ENCODE measurements around the gene CCDC124.
"Not testable (repeated sequence)": the region's sequence is repeated elsewhere in the genome, so short reads cannot be mapped to it uniquely, and the experiment has no call there.

Gene CCDC124, protein sequence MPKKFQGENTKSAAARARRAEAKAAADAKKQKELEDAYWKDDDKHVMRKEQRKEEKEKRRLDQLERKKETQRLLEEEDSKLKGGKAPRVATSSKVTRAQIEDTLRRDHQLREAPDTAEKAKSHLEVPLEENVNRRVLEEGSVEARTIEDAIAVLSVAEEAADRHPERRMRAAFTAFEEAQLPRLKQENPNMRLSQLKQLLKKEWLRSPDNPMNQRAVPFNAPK

DNA sequence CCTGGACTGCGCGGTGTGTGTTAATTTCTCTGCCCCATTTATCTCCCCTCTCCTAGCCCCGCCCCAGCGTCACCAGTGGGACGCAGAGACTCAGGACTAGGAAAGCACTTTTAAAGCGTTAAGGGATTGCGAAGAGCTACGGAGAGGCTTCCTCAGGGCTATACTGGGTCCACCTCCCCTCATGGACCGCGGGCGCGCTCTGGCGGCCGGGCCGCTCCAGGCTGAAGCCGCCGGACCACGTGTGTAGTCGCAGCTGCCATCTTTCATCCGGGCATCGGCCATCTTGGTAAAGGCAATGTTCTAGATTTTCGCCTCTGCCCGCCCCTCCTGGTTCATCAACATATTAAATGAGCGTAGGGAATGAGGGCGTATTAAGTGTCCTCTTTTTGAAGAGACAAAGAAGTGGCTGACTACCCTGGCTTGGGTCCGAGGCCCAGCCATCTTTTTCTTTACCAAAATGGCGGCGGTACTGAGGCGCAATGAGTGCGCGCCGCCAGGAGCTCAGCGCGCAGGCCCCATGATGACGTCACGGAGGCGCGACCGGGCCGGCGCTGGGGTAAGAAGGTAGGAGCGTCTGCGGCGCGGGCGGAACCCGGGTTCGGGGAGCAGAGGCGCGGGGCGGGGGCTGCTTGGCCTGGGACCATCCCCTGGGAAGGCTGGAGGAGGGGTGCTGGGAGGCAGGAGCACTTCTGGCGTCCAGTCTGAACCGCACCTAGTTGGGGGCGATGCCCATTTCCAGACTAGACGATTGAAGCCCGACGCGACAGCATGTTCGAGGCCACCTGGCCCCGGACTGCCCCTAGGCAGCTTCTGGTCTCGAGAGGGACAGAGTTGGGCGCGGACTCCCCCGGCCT lies at the start of gene CCDC124:
Gene CCDC124, plus strand, starts transcription at position 531 of the 854 bp plus-strand sequence. CDS start 3,406 bp downstream, outside the sequence.
- peak; percentile 81 to 84 for DNase-seq (ENCODE audit: extremely low read depth in 1 of 2, low read depth in 1 of 2)

DNA sequence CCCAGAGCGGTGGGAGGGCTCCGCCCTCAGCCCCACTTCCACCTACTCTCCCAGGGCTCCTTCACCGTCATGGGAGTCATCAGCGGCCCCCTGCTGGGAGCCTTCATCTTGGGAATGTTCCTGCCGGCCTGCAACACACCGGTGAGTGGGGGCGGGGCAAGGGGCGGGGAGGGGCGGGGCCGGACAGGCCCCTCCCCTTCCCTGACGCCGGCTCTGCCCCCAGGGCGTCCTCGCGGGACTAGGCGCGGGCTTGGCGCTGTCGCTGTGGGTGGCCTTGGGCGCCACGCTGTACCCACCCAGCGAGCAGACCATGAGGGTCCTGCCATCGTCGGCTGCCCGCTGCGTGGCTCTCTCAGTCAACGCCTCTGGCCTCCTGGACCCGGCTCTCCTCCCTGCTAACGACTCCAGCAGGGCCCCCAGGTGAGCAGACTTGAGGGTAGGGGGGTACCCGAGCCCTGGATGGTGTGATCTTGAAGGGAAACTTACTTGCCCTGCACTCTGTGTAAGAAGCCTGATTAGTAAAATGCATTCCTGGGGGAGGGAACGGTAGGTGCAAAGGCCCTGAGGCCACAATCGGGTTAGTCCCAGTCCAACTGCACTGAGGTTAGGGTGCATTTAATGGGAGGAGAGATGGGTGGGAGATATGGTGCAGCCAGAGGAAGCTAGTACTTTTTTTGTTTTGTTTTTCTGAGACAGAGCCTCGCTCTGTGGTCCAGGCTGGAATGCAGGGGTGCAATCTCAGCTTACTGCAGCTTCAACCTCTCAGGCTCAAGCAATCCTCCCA lies 49.0 kb upstream of the CCDC124 start:
- DNase-seq (ENCODE audit: extremely low read depth in 1 of 2, low read depth in 1 of 2), result no peak

DNA sequence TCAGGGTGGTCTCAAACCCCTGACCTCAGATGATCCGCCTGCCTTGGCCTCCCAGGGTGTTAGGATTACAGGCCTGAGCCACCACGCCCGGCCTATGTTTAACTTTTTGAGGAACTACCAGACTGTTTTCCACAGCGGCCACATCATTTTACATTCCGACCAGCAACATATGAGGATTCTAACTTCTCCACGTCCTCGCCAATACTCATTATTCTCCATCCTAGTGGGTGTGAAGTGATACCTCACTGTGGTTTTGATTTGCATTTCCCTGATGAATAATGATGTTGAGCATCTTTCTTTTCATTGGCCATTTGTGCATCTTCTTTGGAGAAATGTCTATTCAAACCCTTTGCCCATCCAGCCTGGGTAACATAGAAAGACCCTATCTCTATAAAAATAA lies 46.3 kb upstream of the CCDC124 start:
- DNase-seq (ENCODE audit: extremely low read depth in 1 of 2, low read depth in 1 of 2), result no peak

DNA sequence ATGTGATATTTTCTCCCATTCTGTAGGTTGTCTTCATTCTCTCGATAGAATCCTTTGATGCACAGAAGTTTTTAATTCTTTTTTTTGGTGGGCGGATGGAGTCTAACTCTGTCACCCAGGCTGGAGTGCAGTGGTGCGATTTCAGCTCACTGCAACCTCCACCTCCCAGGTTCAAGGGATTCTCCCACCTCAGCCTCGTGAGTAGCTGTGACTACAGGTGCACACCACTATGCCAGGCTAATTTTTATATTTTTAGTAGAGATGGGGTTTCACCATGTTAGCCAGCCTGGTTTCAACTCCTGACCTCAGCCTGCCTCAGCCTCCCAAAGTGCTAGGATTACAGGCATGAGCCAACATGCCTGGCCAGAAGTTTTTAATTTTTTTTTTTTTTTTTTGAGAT lies 45.6 kb upstream of the CCDC124 start:
- not testable (repeated sequence) for DNase-seq (ENCODE audit: extremely low read depth in 1 of 2, low read depth in 1 of 2)

DNA sequence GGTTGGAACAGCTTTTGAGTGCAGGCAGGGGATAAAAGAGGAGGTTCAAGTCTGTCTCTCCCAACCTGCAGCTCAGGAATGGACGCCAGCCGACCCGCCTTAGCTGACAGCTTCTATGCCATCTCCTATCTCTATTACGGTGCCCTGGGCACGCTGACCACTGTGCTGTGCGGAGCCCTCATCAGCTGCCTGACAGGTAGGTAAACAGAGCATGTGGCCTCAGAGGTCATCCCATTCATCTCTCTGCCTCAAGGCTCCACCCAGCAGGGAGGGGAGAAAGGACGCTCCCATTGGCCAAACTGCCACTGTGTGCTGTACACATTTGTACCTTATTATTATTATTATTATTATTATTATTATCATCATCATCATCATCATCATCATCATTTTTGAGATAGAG lies 44.6 kb upstream of the CCDC124 start:
- no peak for DNase-seq (ENCODE audit: extremely low read depth in 1 of 2, low read depth in 1 of 2)

DNA sequence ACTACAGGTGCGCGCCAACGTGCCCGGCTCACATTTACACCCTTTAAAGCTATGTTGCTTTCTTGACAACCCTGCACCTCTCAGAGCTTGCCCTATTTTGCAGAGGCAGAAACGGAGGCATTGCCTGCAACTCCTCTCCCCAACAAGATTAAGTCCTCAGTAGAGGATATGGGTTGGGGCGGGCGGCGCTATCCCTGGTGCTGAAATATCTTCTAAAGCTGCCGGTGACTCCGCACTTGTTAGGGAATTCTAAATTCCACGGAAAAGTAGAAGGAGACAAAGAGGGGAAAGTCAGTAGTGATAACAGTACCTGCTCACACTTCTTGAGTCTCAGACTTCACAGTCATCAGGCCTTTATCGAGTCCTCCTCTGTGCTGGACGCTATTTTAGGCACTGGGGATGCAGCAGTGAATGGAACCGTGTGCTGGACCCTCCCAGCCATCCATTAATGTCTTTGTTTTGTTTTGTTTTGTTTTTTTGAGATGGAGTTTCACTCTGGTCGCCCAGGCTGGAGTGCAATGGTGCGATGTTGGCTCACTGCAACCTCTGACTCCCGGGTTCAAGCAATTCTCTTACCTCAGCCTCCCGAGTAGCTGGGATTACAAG lies 43.1 kb upstream of the CCDC124 start:
- no peak for DNase-seq (ENCODE audit: extremely low read depth in 1 of 2, low read depth in 1 of 2)

DNA sequence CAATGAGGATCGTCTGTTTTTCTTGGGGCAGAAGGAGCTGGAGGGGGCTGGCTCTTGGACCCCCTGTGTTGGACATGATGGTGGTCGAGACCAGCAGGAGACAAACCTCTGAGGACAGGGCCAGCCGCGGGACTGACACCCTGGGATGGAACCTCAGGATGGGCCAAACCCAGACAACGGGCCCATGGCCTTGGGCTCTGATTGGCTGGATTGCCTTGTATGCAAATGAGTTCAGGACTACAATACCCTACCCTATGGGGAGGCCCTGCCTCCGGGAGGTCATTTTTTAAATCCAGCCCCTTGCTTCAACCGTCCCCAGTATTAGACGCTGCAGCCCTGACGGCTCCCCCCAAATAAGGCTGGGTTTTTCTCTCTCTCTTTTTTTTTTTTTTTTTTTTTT lies 39.0 kb upstream of the CCDC124 start:
- no peak for DNase-seq (ENCODE audit: extremely low read depth in 1 of 2, low read depth in 1 of 2)

DNA sequence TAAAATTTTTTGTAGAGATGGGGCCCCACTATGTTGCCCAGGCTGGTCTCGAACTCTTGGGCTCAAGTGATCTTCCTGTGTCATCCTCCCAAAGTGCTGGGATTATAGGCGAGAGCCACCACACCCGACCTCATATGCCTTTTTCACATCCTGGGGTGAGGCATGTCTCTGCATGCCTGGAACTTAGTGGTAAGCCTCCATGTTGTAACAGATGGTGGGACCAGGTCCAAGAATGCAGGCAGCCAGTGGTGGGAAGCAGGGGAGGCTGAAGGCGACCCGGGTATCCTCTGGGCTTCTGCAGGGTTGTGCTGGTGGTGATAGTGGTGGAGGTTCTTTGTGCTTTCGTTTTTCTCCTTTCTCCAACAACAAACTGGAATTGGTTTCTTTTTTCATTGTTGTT lies 30.1 kb upstream of the CCDC124 start:
- no peak for DNase-seq (ENCODE audit: extremely low read depth in 1 of 2, low read depth in 1 of 2)

DNA sequence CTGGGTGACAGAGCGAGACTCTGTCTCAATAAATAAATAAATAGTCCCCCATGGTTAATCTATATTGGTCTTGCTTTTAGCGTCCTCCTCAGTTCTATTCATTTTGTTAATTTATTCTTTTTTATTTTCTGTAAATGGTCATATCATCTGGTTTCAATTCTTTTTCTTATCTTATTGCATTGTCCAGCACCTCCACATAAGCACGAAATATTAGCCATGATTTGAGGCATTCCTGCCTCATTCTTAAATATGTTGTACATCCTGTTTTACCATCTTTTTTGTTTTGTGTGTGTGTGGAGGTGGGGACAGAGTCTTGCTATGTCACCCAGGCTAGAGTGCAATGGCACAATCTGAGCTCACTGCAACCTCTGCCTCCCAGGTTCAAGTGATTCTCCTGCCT lies 24.6 kb upstream of the CCDC124 start:
- DNase-seq (ENCODE audit: extremely low read depth in 1 of 2, low read depth in 1 of 2), result no peak

DNA sequence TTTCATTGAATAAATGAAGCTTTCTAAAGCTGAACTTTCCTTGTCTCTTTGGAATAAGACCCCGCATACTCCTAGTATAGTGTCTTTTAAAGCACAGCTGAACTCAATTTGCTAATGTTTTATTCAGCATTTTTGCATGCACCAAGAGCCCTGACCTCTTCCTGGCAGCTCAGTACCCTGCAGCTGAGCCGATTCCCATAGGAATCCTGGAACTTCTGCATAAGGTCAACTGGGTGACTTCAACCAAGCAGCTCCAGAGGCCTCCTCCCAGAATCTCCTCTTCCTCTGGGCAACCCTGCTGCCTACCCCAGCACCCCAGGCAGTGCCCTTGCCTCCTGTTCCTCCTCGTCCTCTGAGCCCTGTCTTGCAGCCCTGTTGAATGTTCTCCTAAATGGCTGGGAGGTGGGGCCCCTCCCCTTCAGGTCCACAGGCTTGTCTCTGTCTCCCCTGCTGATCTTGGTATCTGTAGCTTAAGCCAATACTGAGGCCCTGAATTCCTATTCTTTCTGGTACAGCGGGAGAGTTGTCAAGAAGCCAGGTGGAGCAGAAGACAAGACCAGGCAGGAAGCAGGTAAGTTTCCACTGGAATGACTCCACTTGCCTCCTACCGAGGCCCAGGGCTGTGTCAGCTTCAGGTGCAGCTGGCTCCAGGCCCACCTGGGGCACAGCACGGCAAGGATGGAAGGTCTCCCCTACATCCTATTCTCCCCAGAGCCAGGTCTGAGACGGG lies 23.6 kb upstream of the CCDC124 start:
- no peak for DNase-seq (ENCODE audit: extremely low read depth in 1 of 2, low read depth in 1 of 2)

DNA sequence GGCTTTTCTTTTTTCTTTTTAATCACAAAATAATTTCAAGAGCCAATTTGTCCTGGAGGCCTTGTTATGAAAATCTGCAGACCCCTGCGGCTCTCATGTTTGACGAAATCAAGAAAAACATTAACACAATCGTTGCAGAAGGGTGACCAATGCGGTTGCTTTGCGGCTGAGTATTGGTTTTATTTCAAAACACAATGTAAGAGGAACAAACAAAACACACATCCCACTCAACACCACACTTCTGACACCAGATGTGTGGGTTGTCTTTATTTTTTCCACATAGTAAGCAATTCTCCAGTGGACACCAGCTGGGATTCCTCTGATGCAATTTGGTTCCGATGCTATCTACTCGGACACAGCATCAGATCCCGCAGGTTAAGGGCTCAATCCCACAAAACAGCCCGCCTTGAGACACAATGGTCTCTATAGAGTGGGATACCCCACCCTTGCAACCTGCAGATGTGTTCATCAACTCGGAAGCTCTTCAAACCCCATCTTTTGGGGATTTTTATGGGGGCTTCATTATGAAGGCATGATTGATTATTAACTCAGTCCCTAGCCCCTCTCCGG lies 21.9 kb upstream of the CCDC124 start:
- DNase-seq (ENCODE audit: extremely low read depth in 1 of 2, low read depth in 1 of 2), result no peak

DNA sequence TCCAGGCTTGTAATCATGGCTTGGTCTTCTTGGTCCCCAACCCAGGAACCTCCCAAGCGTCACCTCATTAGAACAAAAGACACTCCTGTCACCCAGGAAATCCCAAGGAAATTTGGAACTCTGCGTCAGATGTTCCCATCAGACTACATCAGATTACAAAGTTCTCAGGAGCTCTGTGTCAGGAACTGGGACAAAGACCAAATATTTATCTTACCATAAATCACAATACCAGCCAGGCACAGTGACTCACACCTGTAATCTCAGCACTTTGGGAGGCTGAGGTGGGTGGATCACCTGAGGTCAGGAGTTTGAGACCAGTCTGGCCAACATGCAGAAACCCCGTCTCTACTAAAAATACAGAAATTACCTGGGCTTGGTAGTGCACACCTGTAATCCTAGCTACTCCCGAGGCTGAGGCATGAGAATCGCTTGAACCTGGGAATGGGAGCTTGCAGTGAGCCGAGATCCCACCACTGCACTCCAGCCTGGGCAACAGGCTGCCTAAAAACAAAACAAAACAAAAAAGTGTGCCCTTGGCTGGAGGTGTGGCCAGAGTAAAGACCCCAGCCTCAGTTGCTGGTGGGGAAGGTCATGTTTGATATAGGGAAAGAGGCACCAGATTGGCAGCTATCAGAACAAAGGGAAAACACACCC lies 16.7 kb upstream of the CCDC124 start:
- DNase-seq (ENCODE audit: extremely low read depth in 1 of 2, low read depth in 1 of 2), result no peak

DNA sequence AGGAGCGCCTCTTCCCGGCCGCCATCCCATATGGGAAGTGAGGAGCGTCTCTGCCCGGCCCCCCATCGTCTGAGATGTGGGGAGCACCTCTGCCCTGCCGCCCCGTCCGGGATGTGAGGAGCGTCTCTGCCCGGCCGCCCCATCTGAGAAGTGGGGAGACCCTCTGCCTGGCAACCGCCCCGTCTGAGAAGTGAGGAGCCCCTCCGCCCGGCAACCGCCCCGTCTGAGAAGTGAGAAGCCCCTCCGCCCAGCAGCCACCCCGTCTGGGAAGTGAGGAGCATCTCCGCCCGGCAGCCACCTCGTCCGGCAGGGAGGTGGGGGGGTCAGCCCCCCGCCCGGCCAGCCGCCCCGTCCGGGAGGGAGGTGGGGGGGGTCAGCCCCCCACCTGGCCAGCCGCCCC lies 14.7 kb upstream of the CCDC124 start:
- DNase-seq (ENCODE audit: extremely low read depth in 1 of 2, low read depth in 1 of 2), result not testable (repeated sequence)

DNA sequence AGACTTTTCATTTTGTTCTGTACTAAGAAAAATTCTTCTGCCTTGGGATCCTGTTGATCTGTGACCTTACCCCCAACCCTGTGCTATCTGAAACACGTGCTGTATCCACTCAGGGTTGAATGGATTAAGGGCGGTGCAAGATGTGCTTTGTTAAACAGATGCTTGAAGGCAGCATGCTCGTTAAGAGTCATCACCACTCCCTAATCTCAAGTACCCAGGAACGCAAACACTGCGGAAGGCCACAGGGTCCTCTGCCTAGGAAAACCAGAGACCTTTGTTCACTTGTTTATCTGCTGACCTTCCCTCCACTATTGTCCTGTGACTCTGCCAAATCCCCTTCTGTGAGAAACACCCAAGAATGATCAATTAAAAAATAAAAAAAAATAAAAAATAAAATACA lies 13.7 kb upstream of the CCDC124 start:
- not testable (repeated sequence) for DNase-seq (ENCODE audit: extremely low read depth in 1 of 2, low read depth in 1 of 2)

DNA sequence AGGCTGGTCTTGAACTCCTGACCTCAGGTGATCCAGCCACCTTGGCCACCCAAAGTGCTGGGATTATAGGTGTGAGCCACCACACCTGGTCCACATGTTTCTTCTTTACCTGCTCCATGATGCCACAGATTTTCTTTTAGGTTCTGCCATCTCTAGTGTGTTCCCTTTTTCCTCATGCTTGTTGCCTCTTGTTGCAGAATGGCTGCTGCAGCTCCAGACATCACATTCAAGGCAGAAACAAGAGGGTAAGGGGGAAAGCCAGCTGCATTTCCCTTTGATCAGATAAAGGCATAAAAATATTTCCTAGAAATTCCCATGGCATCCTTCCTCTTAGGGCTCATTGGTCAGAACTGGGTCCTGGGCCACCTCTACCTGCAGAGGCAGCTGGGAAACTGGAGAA lies 12.3 kb upstream of the CCDC124 start:
- no peak for DNase-seq (ENCODE audit: extremely low read depth in 1 of 2, low read depth in 1 of 2)

DNA sequence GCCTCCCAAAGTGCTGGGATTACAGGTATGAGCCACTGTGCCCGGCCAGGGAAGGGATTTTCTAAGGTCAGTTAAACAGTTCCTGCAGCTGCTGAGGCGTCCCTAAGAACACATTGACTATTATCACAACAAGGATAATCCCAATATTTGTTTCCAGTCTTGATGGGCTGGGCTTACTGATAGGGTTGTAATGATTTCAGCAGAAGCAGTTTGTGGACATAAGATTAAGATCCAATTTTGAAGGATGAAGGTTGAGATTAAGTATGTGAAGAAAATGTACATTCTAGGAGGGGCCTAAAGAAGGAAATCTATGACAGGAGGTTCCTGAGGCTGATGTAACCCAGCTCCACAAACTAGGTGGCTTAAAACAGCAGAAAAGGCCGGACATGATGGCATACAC lies 10.7 kb upstream of the CCDC124 start:
- no peak for DNase-seq (ENCODE audit: extremely low read depth in 1 of 2, low read depth in 1 of 2)

DNA sequence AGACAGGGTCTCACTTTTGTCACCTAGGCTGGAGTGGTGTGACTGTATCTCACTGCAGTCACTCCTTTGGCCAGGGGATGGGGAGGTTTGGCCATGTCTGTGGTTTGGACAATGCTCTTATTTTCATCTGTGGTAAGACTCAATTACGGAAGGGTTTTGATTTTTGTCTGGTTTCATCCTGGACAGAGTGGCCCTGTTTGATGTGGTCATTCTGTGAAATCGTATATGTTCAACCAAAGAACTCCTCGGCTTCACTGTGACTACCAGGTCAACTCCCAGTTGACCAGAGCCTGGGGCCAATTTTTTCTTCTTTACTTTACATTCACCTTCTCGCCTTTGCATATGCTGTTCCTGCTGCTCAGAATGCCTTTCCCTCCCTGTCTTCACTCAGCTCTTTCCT lies 6.8 kb upstream of the CCDC124 start:
- DNase-seq (ENCODE audit: extremely low read depth in 1 of 2, low read depth in 1 of 2), result no peak

DNA sequence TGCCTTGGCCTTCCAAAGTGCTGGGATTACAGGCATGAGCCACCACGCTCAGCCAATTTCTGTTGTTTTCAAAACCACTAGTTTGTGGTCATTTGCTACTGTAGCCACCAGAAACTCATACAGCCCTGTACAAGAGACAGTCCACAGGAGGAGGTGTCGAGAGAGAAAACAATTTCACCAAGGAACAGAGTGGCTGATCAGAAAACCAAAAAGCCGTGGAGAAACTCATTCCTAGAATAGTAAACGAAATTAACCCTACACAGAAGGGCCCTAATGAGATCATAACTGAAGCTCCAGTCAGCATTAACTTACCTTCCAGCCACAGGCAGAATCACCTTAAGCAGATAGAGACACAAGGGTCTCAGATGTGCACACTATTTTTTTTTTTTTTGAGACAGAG lies 3.8 kb upstream of the CCDC124 start:
- no peak for DNase-seq (ENCODE audit: extremely low read depth in 1 of 2, low read depth in 1 of 2)

DNA sequence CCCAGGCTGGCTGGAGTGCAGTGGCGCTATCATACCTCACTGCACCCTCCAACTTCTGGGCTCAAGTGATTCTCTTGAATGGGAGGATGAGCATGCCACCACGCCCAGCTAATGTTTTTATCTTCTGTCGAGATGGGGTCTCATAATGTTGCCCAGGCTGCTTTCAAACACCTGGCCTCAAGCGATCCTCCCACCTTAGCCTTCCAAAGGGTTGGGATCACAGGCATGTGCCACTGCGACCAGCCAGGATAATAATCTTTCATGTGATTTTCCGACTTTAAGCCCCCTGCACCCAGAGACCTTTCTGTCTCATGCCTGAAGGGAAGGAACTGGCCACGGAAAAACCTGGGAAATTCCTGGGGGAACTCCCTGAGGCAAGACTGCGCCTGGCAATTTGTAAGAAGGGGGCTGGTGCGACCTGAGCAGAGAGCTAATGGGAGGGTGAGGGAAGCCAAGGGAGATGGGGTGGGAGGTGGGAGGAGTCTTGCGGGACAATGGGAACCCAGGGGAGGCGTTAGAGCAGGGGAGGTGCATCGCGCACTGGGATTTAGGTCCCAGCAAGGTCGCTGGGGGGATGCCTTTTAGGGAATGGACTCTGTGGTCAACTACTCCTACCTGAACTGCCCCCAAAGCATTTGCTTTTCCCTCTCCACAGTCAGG lies 1.2 kb upstream of the CCDC124 start:
- no peak for DNase-seq (ENCODE audit: extremely low read depth in 1 of 2, low read depth in 1 of 2)
